RWPE1 (cell line): Measurements from ENCODE around the gene KREMEN2.

Experiments
- CTCF ChIA-PET: fragments of 350-600 bp; sonication (Branson Sonifier 250); formaldehyde crosslinking; extraction: SDS; loops from one replicate; lab custom pipeline; 2021; lab: Yijun Ruan, JAX
- POLR2A ChIA-PET: fragments of 400-600 bp; formaldehyde crosslinking; extraction: SDS; loops from one replicate; lab custom pipeline; 2020; ENCODE audit warnings: antibody characterized with exemption; ENCODE audit not compliant: low non-redundant PET; lab: Yijun Ruan, JAX
- DNase-seq: peaks from one replicate; pipeline ENCODE4 v3.0.0; 2012; ENCODE audit warnings: low spot score
- H3K27ac ChIP-seq: fragments of 450-650 bp; 2 replicates; pipeline ENCODE4 v1.5.1; 2017
- CTCF ChIP-seq: fragments of 450-650 bp; conservative IDR thresholded peaks from 2 replicates; pipeline ENCODE4 v1.5.1; 2017; ENCODE audit warnings: low read depth, mild to moderate bottlenecking

KREMEN2 gene

DNA sequence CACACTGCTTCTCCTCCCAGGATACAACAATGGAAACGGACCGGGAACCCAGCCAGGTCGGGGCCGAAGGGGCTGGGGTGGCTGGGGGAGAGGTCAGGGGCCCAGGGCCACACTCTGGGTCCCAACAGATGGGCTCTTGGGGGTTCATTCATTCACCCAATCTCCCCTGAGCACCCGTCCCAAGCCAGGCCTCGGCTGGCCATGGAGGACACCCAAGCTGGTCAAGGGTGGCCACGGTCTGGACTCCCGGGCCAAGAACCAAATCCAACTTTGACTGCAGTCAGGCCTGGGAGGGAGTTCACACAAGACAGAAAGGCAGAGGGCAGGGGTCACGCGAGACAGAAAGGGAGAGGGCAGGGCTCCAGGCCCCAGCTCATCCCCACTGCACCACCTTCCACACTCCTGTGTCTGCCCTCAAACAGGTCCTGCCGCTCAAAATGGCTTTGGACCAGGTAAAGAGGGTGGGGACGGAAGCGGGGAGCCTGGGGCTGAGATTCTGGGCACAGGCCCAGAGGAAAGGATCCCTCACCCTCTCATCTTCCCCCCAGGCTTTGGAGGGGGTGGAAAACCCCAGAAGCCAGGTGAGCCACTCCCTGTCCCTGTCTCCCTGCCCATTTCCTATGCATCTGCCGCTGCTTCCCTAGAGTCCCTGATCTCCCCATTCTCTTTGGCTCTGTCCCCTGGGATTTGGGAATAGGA is 28.5 kb downstream of the KREMEN2 start:
- CTCF ChIA-PET = interaction anchor here (0.6 to 1.1 kb wide), 2 partner anchors 39 to 48 kb away, joined by 3 to 4 read pairs; no protein-coding TSS in a partner anchor
- H3K27ac ChIP-seq = peak overlapping the region; percentile 63
- POLR2A ChIA-PET = interaction anchor here (1.7 kb wide), 1 partner anchor 29 kb away, joined by 10 read pairs; no protein-coding TSS in a partner anchor
- no peak for TF ChIP-seq CTCF
- peak; percentile 89 for DNase-seq

GRCh38 chr16:2996298-2996697 is 32.2 kb downstream of the KREMEN2 start:
- POLR2A ChIA-PET = no interaction called here
- TF ChIP-seq CTCF = no peak
- DNase-seq = no peak
- peak overlapping the region; percentile 30; the same call in 1 of the 2 replicates for H3K27ac ChIP-seq
- CTCF ChIA-PET = interaction anchor here (0.5 to 0.7 kb wide), 2 partner anchors 16 to 32 kb away, joined by 3 to 6 read pairs; no protein-coding TSS in a partner anchor

DNA sequence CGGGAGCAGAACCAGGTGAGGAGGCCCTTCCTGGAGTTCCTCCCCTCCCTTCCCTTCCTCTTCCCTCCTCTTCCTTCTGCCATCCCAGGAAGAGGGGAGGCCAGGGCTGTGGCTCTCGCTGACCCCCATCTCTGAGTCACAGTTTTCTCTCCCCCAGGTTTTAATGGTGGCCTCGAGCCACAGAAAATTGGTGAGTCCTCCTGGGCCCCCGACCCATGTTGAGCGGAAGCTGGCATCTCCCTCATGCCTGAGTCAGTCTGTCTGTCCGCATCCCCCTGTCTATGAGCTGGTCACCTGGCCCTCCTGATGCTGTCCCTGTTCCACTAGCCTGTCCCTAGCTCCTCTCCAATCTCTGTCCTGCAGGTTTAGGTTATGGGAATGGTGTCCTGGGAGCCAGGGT is 35.9 kb downstream of the KREMEN2 start:
- CTCF ChIA-PET = no interaction called here
- H3K27ac ChIP-seq = no peak overlapping the region
- no peak for TF ChIP-seq CTCF
- no peak for DNase-seq
- POLR2A ChIA-PET = no interaction called here

- DNase-seq = no peak
- no peak for TF ChIP-seq CTCF
- ChIA-PET POLR2A (interaction anchor here (1.2 kb wide), 1 partner anchor 27 kb away, joined by 3 read pairs; no protein-coding TSS in a partner anchor), CTCF (interaction anchor here (3.9 kb wide), 1 partner anchor 27 kb away, joined by 19 read pairs; no protein-coding TSS in a partner anchor)
- H3K27ac ChIP-seq = no peak overlapping the region
These were observed 36.5 kb downstream of the KREMEN2 start for GRCh38 chr16:3000540-3000939.

DNA sequence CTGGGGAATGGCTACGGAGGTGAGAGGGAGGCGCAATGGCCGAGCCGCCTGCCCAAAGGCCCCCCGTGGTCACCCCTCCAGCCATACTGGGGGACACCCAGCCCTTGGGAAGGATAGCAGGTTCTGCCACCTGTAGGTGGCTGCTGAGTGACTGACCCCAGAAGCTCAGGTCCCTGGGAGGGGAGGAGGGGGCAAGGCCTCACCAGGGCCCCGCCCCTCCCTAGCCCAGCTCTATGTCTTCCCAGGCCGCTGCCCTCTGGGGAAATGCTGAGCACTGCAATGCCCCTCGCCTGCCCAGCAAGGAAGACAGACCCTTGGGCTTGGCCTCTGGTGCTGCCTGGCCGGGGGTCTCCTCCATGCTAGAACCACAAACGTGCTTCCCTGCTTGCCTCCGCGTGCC is 37.2 kb downstream of the KREMEN2 start:
- DNase-seq = no peak
- POLR2A ChIA-PET = interaction anchor here (1.2 kb wide), 1 partner anchor 27 kb away, joined by 3 read pairs; no protein-coding TSS in a partner anchor
- TF ChIP-seq CTCF = no peak
- CTCF ChIA-PET = interaction anchor here (2.5 to 3.9 kb wide), 2 partner anchors 27 to 30 kb away, joined by 10 to 19 read pairs; no protein-coding TSS in a partner anchor
- H3K27ac ChIP-seq = no peak overlapping the region

- peak; percentile 99 for DNase-seq
- peak; percentile 86 for TF ChIP-seq CTCF
- ChIA-PET CTCF (interaction anchor here (0.6 to 3.9 kb wide), 8 partner anchors 10 to 199 kb away, joined by 3 to 19 read pairs (median 6); partner anchors contain the start of gene TNFRSF12A), POLR2A (interaction anchor here (2.1 to 3.1 kb wide), 2 partner anchors 18 to 24 kb away, joined by 6 to 48 read pairs; partner anchors contain the start of genes HCFC1R1, THOC6 and TNFRSF12A)
- H3K27ac ChIP-seq = no peak overlapping the region
These were observed 39.7 kb downstream of the KREMEN2 start for GRCh38 chr16:3003582-3004270.
